Peyer's patch (tissue), 4 donors: ENCODE results near the gene NAA38. TPM values are rescaled to one million over a fixed set of nuclear protein-coding genes. Genes with fewer than 3 reads are reported as not detected.

Experiments
- DNase-seq, 3 donors: peaks; one replicate each; pipeline ENCODE4 v3.0.0-alpha.2; 2017 to 2019
- H3K27ac ChIP-seq, 4 donors: fragments of 200-600 bp; sonication (generic); one replicate each; pipeline ENCODE4 v1.5.1; 2016 to 2019
- H3K27me3 ChIP-seq, 2 donors: fragments of 200-600 bp; sonication (generic); one replicate each; pipeline ENCODE4 v1.5.1; 2019
- H3K36me3 ChIP-seq, 3 donors: fragments of 200-600 bp; sonication (generic); one replicate each; pipeline ENCODE4 v1.5.1; 2016 to 2019
- H3K4me1 ChIP-seq, 4 donors: fragments of 200-600 bp; sonication (generic); one replicate each; pipeline ENCODE4 v1.5.1; 2016 to 2019
- H3K4me3 ChIP-seq, 4 donors: fragments of 200-600 bp; sonication (generic); 1 replicate in 3 of 4; 2 replicates in 1 of 4; pipeline ENCODE4 v1.5.1; 2016 to 2019; ENCODE audit warnings: mild to moderate bottlenecking in 1 of 4
- H3K9me3 ChIP-seq, 4 donors: fragments of 200-600 bp; sonication (generic); one replicate each; pipeline ENCODE4 v1.5.1; 2016 to 2019; ENCODE audit warnings: mild to moderate bottlenecking in 1 of 4
- CTCF ChIP-seq, 6 experiments: fragments of 450-650 bp in 4 of 6; fragments of 200-600 bp in 2 of 6; sonication (generic) in 1 of 6; IDR thresholded peaks; one replicate each; pipeline ENCODE4 v1.5.1; 2017 to 2019; ENCODE audit warnings: antibody characterized with exemption in 6 of 6, mild to moderate bottlenecking in 3 of 6, moderate library complexity in 1 of 6
- POLR2A ChIP-seq, 2 donors: fragments of 450-650 bp; IDR thresholded peaks; one replicate each; pipeline ENCODE4 v1.5.1; 2017; ENCODE audit warnings: antibody characterized with exemption in 2 of 2, mild to moderate bottlenecking in 2 of 2, moderate library complexity in 2 of 2
- total RNA-seq, 4 donors: library from RNA; depleted of rRNA; stranded (reverse); fragments of >200 nt; gene quantifications; one replicate each; pipeline ENCODE4 v1.1.0, GENCODE V29; 2016

The NAA38 gene
- total RNA-seq, 4 donors from 2014 or later: 28.6 to 75.8 (median 47.8) TPM

- no peak for DNase-seq
- Histone ChIP-seq H3K4me1 (peaks cover 0 to 57% (median 31%) of the 10 kb centered on the region in 4 donors), H3K4me3 (peak overlapping the region in 3 of 4 donors; percentile 78 to 80 (median 80)), H3K36me3 (peaks cover 0 to 14% (median 0%) of the 10 kb centered on the region in 3 donors), H3K27me3 (no peaks in the 10 kb centered on the region), H3K27ac (peak overlapping the region; percentile 97 to 100 (median 97)), H3K9me3 (no peaks in the 10 kb centered on the region)
- TF ChIP-seq POLR2A (IDR thresholded peaks at IDR 0.05) (no peak), CTCF (IDR thresholded peaks at IDR 0.05) (no peak)
Observed at GRCh38 chr17:7840875-7841274, 16.5 kb downstream of the NAA38 start.

GRCh38 chr17:7840441-7840840 lies 16.9 kb downstream of the NAA38 start:
- Histone ChIP-seq H3K27me3 (no peaks in the 10 kb centered on the region), H3K4me1 (peaks cover 0 to 53% (median 30%) of the 10 kb centered on the region in 4 donors), H3K9me3 (no peaks in the 10 kb centered on the region), H3K27ac (peak overlapping the region in 3 of 4 donors; percentile 93 to 100 (median 97)), H3K36me3 (peaks cover 0 to 10% (median 0%) of the 10 kb centered on the region in 3 donors), H3K4me3 (no peak overlapping the region)
- no peak for DNase-seq
- TF ChIP-seq CTCF (IDR thresholded peaks at IDR 0.05) (no peak), POLR2A (IDR thresholded peaks at IDR 0.05) (no peak)

GRCh38 chr17:7839876-7840261 lies 17.5 kb downstream of the NAA38 start:
- Histone ChIP-seq H3K4me3 (no peak overlapping the region), H3K36me3 (peaks cover 0 to 7% (median 0%) of the 10 kb centered on the region in 3 donors), H3K27me3 (no peaks in the 10 kb centered on the region), H3K9me3 (no peaks in the 10 kb centered on the region), H3K4me1 (peaks cover 0 to 48% (median 24%) of the 10 kb centered on the region in 4 donors), H3K27ac (peak overlapping the region; percentile 88 to 100 (median 95))
- DNase-seq: no peak
- TF ChIP-seq CTCF (IDR thresholded peaks at IDR 0.05) (no peak), POLR2A (IDR thresholded peaks at IDR 0.05) (no peak)

GRCh38 chr17:7839190-7839875 lies 18.0 kb downstream of the NAA38 start:
- Histone ChIP-seq H3K4me3 (peak overlapping the region in 2 of 4 donors; percentile 80 to 85), H3K9me3 (no peaks in the 10 kb centered on the region), H3K36me3 (peaks cover 0 to 7% (median 0%) of the 10 kb centered on the region in 3 donors), H3K27ac (peak overlapping the region; percentile 88 to 100 (median 95)), H3K27me3 (no peaks in the 10 kb centered on the region), H3K4me1 (peaks cover 0 to 48% (median 24%) of the 10 kb centered on the region in 4 donors)
- peak in 2 of 3 donors; percentile 87 to 90 for DNase-seq
- TF ChIP-seq POLR2A (IDR thresholded peaks at IDR 0.05) (peak in 1 of 2 donors; percentile 67), CTCF (IDR thresholded peaks at IDR 0.05) (no peak)

GRCh38 chr17:7838090-7839075 lies 19.0 kb downstream of the NAA38 start:
- peaks cover 0 to 7% (median 0%) of the 10 kb centered on the region in 3 donors for H3K36me3 ChIP-seq
- no peak for TF ChIP-seq POLR2A (IDR thresholded peaks at IDR 0.05)
- no peak for TF ChIP-seq CTCF (IDR thresholded peaks at IDR 0.05)
- no peaks in the 10 kb centered on the region for H3K9me3 ChIP-seq
- H3K4me1 ChIP-seq: peaks cover 0 to 50% (median 24%) of the 10 kb centered on the region in 4 donors
- no peaks in the 10 kb centered on the region for H3K27me3 ChIP-seq
- DNase-seq: peak in 2 of 3 donors; percentile 44 to 53
- peak overlapping the region; percentile 16 to 85 (median 50) for H3K4me3 ChIP-seq
- H3K27ac ChIP-seq: peak overlapping the region; percentile 88 to 100 (median 95)
